ACC112 (cell line): ENCODE measurements around the gene PTGDR2.

ENCODE experiments used
- H2AFZ ChIP-seq: fragments of 200-600 bp; sonication (generic); one replicate; pipeline ENCODE4 v1.6.0; 2017; ENCODE audit warnings: antibody characterized with exemption, low read length; ENCODE audit not compliant: unreplicated experiment
- H3K27ac ChIP-seq: fragments of 200-600 bp; sonication (generic); 2 replicates; pipeline ENCODE4 v1.5.1; 2014; ENCODE audit warnings: low read depth, mild to moderate bottlenecking, antibody characterized with exemption, low read length, moderate library complexity
- H3K27me3 ChIP-seq: fragments of 200-600 bp; sonication (generic); 2 replicates; pipeline ENCODE4 v1.6.1; 2014; ENCODE audit warnings: mild to moderate bottlenecking, antibody characterized with exemption, low read length, moderate library complexity, mixed read lengths; ENCODE audit not compliant: insufficient read depth
- H3K36me3 ChIP-seq: fragments of 200-600 bp; sonication (generic); 2 replicates; pipeline ENCODE4 v1.6.1; 2016; ENCODE audit warnings: mild to moderate bottlenecking, antibody characterized with exemption, low read length, moderate library complexity, mixed read lengths; ENCODE audit not compliant: insufficient read depth
- H3K4me1 ChIP-seq: fragments of 200-600 bp; sonication (generic); one replicate; pipeline ENCODE4 v1.6.1; 2016; ENCODE audit warnings: low read length, mixed read lengths; ENCODE audit not compliant: insufficient read depth, unreplicated experiment, control insufficient read depth
- H3K4me3 ChIP-seq: fragments of 200-600 bp; sonication (generic); 2 replicates; pipeline ENCODE4 v1.5.1; 2014; ENCODE audit warnings: mild to moderate bottlenecking, low read depth, low read length
- H3K79me2 ChIP-seq: fragments of 200-600 bp; sonication (generic); one replicate; pipeline ENCODE4 v1.6.0; 2016; ENCODE audit warnings: low read length; ENCODE audit not compliant: control insufficient read depth, unreplicated experiment, insufficient read depth

Gene PTGDR2

GRCh38 chr11:60872961-60873524 is 17.3 kb upstream of the PTGDR2 start:
- Histone ChIP-seq H3K36me3 (no peaks in the 10 kb centered on the region), H3K79me2 (no peaks in the 10 kb centered on the region), H3K27me3 (no peaks in the 10 kb centered on the region), H3K4me1 (peaks cover 24% of the 10 kb centered on the region), H3K27ac (peak overlapping the region; percentile 42; the same call in 1 of the 2 replicates), H3K4me3 (peak overlapping the region; percentile 39; the same call in 1 of the 2 replicates), H2AFZ (no peak overlapping the region)

GRCh38 chr11:60872124-60872960 is 16.6 kb upstream of the PTGDR2 start:
- Histone ChIP-seq H2AFZ (no peak overlapping the region), H3K79me2 (no peaks in the 10 kb centered on the region), H3K27me3 (no peaks in the 10 kb centered on the region), H3K27ac (peak overlapping the region; percentile 42; the same call in 1 of the 2 replicates), H3K4me1 (peaks cover 24% of the 10 kb centered on the region), H3K4me3 (no peak overlapping the region), H3K36me3 (no peaks in the 10 kb centered on the region)

GRCh38 chr11:60871378-60872061 is 15.8 kb upstream of the PTGDR2 start:
- peaks cover 24% of the 10 kb centered on the region for H3K4me1 ChIP-seq
- H3K79me2 ChIP-seq, result no peaks in the 10 kb centered on the region
- no peak overlapping the region for H2AFZ ChIP-seq
- H3K4me3 ChIP-seq, result no peak overlapping the region
- H3K27ac ChIP-seq, result no peak overlapping the region
- no peaks in the 10 kb centered on the region for H3K27me3 ChIP-seq
- H3K36me3 ChIP-seq, result no peaks in the 10 kb centered on the region

- Histone ChIP-seq H3K36me3 (no peaks in the 10 kb centered on the region), H3K27ac (no peak overlapping the region), H2AFZ (no peak overlapping the region), H3K4me3 (no peak overlapping the region), H3K27me3 (no peaks in the 10 kb centered on the region), H3K4me1 (peaks cover 24% of the 10 kb centered on the region), H3K79me2 (no peaks in the 10 kb centered on the region)
Observed at GRCh38 chr11:60870733-60871377, 15.1 kb upstream of the PTGDR2 start.

GRCh38 chr11:60870276-60870675 is 14.5 kb upstream of the PTGDR2 start:
- Histone ChIP-seq H3K79me2 (no peaks in the 10 kb centered on the region), H2AFZ (no peak overlapping the region), H3K4me3 (no peak overlapping the region), H3K4me1 (peaks cover 24% of the 10 kb centered on the region), H3K27ac (no peak overlapping the region), H3K27me3 (no peaks in the 10 kb centered on the region), H3K36me3 (no peaks in the 10 kb centered on the region)

GRCh38 chr11:60869451-60869825 is 13.7 kb upstream of the PTGDR2 start:
- peaks cover 24% of the 10 kb centered on the region for H3K4me1 ChIP-seq
- no peaks in the 10 kb centered on the region for H3K27me3 ChIP-seq
- no peak overlapping the region for H2AFZ ChIP-seq
- no peak overlapping the region for H3K4me3 ChIP-seq
- H3K27ac ChIP-seq, result no peak overlapping the region
- no peaks in the 10 kb centered on the region for H3K79me2 ChIP-seq
- H3K36me3 ChIP-seq, result no peaks in the 10 kb centered on the region

- no peak overlapping the region for H3K27ac ChIP-seq
- peaks cover 24% of the 10 kb centered on the region for H3K4me1 ChIP-seq
- H3K36me3 ChIP-seq, result no peaks in the 10 kb centered on the region
- H3K4me3 ChIP-seq, result no peak overlapping the region
- H3K27me3 ChIP-seq, result no peaks in the 10 kb centered on the region
- no peaks in the 10 kb centered on the region for H3K79me2 ChIP-seq
- H2AFZ ChIP-seq, result no peak overlapping the region
Observed at GRCh38 chr11:60868682-60869450, 13.1 kb upstream of the PTGDR2 start.

- Histone ChIP-seq H3K4me1 (peaks cover 18% of the 10 kb centered on the region), H3K36me3 (no peaks in the 10 kb centered on the region), H3K79me2 (no peaks in the 10 kb centered on the region), H3K27ac (no peak overlapping the region), H3K27me3 (no peaks in the 10 kb centered on the region), H2AFZ (no peak overlapping the region), H3K4me3 (no peak overlapping the region)
Observed at GRCh38 chr11:60867871-60868681, 12.3 kb upstream of the PTGDR2 start.

GRCh38 chr11:60866911-60867870 is 11.4 kb upstream of the PTGDR2 start, which contains the start of gene ZP1:
Gene ZP1 (plus strand): TSS chr11:60867542. CDS start chr11:60867562, 20 bp downstream.
- Histone ChIP-seq H3K36me3 (no peaks in the 10 kb centered on the region), H3K4me1 (peaks cover 9% of the 10 kb centered on the region), H3K4me3 (no peak within 1 kb of the TSS), H3K27ac (no peak within 1 kb of the TSS), H3K79me2 (no peaks in the 10 kb centered on the region), H3K27me3 (no peaks in the 10 kb centered on the region), H2AFZ (no peak within 1 kb of the TSS)
